ENCODE measurements around the gene BACH1.

GRCh38 chr21:29335720-29336119 is 37.0 kb downstream of the BACH1 start:
- TF ChIP-seq EZH2 (IDR thresholded peaks at IDR 0.05; ENCODE audit: insufficient read depth, poor library complexity, severe bottlenecking) (no peak), EZH2phosphoT487 (IDR thresholded peaks at IDR 0.05; ENCODE audit: insufficient read depth, low read depth) (no peak)
